Gastrocnemius medialis (tissue), 4 donors: ENCODE data around the gene MTFP1. TPM values are rescaled to one million over a fixed set of nuclear protein-coding genes. Genes with fewer than 3 reads are reported as not detected.
A peak's percentile ranks its signal among the peaks of the same experiment; 100 is the strongest.

ENCODE experiments used
- ATAC-seq, 2 donors: fragments of 150-250 bp; one replicate each; pipeline ENCODE4 v1.9.1; 2016
- DNase-seq, 2 donors: peaks; one replicate each; pipeline ENCODE4 v3.0.0-alpha.2; 2019
- H3K27ac ChIP-seq, 4 donors: fragments of 200-600 bp; sonication (generic); 1 replicate in 1 of 4; 2 replicates in 3 of 4; pipeline ENCODE4 v1.5.1; 2016 to 2018; ENCODE audit warnings: mild to moderate bottlenecking in 2 of 4, moderate library complexity in 1 of 4
- H3K27me3 ChIP-seq, 3 donors: fragments of 200-600 bp; sonication (generic) in 2 of 3; 1 replicate in 1 of 3; 2 replicates in 2 of 3; pipeline versions ENCODE4 v1.5.1 to v1.6.0; 2016 to 2019; ENCODE audit warnings: mild to moderate bottlenecking in 1 of 3, moderate library complexity in 1 of 3
- H3K36me3 ChIP-seq, 2 donors: fragments of 200-600 bp; sonication (generic) in 1 of 2; one replicate each; pipeline ENCODE4 v1.5.1; 2017 to 2018
- H3K4me1 ChIP-seq, 2 donors: fragments of 200-600 bp; sonication (generic) in 1 of 2; one replicate each; pipeline ENCODE4 v1.5.1; 2016 to 2017; ENCODE audit warnings: mild to moderate bottlenecking in 2 of 2
- H3K4me3 ChIP-seq, 4 donors: fragments of 200-600 bp; sonication (generic) in 3 of 4; 1 replicate in 1 of 4; 2 replicates in 3 of 4; pipeline ENCODE4 v1.5.1; 2016 to 2019; ENCODE audit warnings: mild to moderate bottlenecking in 2 of 4
- H3K9me3 ChIP-seq, 3 donors: fragments of 200-600 bp; sonication (generic) in 2 of 3; 1 replicate in 1 of 3; 2 replicates in 2 of 3; pipeline ENCODE4 v1.5.1; 2016 to 2019
- CTCF ChIP-seq, 5 experiments: fragments of 450-650 bp in 3 of 5; fragments of 200-600 bp in 2 of 5; sonication (generic) in 2 of 5; IDR thresholded peaks in 4 of 5; conservative IDR thresholded peaks in 1 of 5; 1 replicate in 4 of 5; 2 replicates in 1 of 5; pipeline ENCODE4 v1.5.1; 2016 to 2019; ENCODE audit warnings: antibody characterized with exemption in 5 of 5, mild to moderate bottlenecking in 3 of 5, moderate library complexity in 3 of 5
- POLR2A ChIP-seq, 2 donors: fragments of 450-650 bp; IDR thresholded peaks; one replicate each; pipeline ENCODE4 v1.6.1; 2017; ENCODE audit warnings: antibody characterized with exemption in 2 of 2, mild to moderate bottlenecking in 2 of 2, moderate library complexity in 2 of 2
- in situ Hi-C, 4 donors: fragments of 200-750 bp; cut with MboI; loops; one replicate each; pipeline versions ENCODE4 v1.15.0 to v1.8.0; 2017; ENCODE audit warnings: low sequenced_read_pairs in 4 of 4
- intact Hi-C: fragments of 100-400 bp; cut with DNase I; formaldehyde crosslinking; loops from one replicate; pipeline ENCODE4 v1.15.1; 2023; ENCODE audit warnings: low total_unique reads
- total RNA-seq, 4 donors: library from RNA; depleted of rRNA; stranded (reverse); fragments of >200 nt; gene quantifications; one replicate each; pipeline versions ENCODE4 v1.1.0 to v1.2.3, GENCODE V29; 2016

MTFP1 gene, protein sequence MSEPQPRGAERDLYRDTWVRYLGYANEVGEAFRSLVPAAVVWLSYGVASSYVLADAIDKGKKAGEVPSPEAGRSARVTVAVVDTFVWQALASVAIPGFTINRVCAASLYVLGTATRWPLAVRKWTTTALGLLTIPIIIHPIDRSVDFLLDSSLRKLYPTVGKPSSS
- total RNA-seq, result 10 to 100 TPM; 15.9 to 57.7 (median 44.5) TPM

GRCh38 chr22:30425616-30426387 lies at the start of gene MTFP1:
Gene MTFP1 (plus strand): TSS chr22:30425768. CDS start chr22:30425880, 112 bp downstream.
- peak within 1 kb of the TSS; percentile 92 to 100 (median 99) for H3K27ac ChIP-seq
- TF ChIP-seq CTCF (IDR thresholded peaks at IDR 0.05 in 4 of 5, conservative IDR thresholded peaks at IDR 0.05 in 1 of 5) (peak in 2 of 5 experiments; percentile 20 to 22), POLR2A (IDR thresholded peaks at IDR 0.05) (peak in 1 of 2 donors; percentile 28)
- intact Hi-C loops, result loop anchor here (1.0 to 10.0 kb wide), 2 partner anchors 35 to 269 kb away; partner anchors contain the start of gene OSBP2
- H3K36me3 ChIP-seq, result no peaks in the 10 kb centered on the region
- H3K4me3 ChIP-seq, result peak within 1 kb of the TSS; percentile 60 to 96 (median 78)
- ATAC-seq (no peak), DNase-seq (peak; percentile 8 to 43)
- H3K27me3 ChIP-seq, result no peaks in the 10 kb centered on the region
- no peaks in the 10 kb centered on the region for H3K9me3 ChIP-seq
- peaks cover 31 to 32% of the 10 kb centered on the region in 2 donors for H3K4me1 ChIP-seq
- in situ Hi-C loops, result no loop called here

GRCh38 chr22:30380011-30380410 lies 45.6 kb upstream of the MTFP1 start:
- Histone ChIP-seq H3K36me3 (peaks cover 0 to 57% of the 10 kb centered on the region in 2 donors), H3K4me3 (no peak overlapping the region), H3K27me3 (no peaks in the 10 kb centered on the region), H3K27ac (no peak overlapping the region), H3K9me3 (no peaks in the 10 kb centered on the region), H3K4me1 (no peaks in the 10 kb centered on the region)
- DNase-seq, result no peak
- TF ChIP-seq CTCF (IDR thresholded peaks at IDR 0.05 in 4 of 5, conservative IDR thresholded peaks at IDR 0.05 in 1 of 5) (no peak), POLR2A (IDR thresholded peaks at IDR 0.05) (no peak)
- intact Hi-C loops, result no loop called here
- no peak for ATAC-seq
- in situ Hi-C loops, result loop anchor here (10.0 to 25.0 kb wide), 3 partner anchors 95 to 268 kb away; partner anchors contain the start of genes CASTOR1 (in 1 of the 4) and OSM (in 1 of the 4)

- no peak overlapping the region for H3K4me3 ChIP-seq
- peaks cover under 1 to 2% of the 10 kb centered on the region in 2 donors for H3K4me1 ChIP-seq
- ATAC-seq, result no peak
- no peak for DNase-seq
- no peaks in the 10 kb centered on the region for H3K9me3 ChIP-seq
- no peak for TF ChIP-seq POLR2A (IDR thresholded peaks at IDR 0.05)
- no peak for TF ChIP-seq CTCF (IDR thresholded peaks at IDR 0.05 in 4 of 5, conservative IDR thresholded peaks at IDR 0.05 in 1 of 5)
- no peaks in the 10 kb centered on the region for H3K27me3 ChIP-seq
- intact Hi-C loops, result no loop called here
- in situ Hi-C loops, result loop anchor here (10.0 to 25.0 kb wide), 3 partner anchors 96 to 269 kb away; partner anchors contain the start of genes CASTOR1 (in 1 of the 4) and OSM (in 1 of the 4)
- H3K36me3 ChIP-seq, result peaks cover 0 to 57% of the 10 kb centered on the region in 2 donors
- H3K27ac ChIP-seq, result no peak overlapping the region
These were observed 44.3 kb upstream of the MTFP1 start for GRCh38 chr22:30381264-30381663.

DNA sequence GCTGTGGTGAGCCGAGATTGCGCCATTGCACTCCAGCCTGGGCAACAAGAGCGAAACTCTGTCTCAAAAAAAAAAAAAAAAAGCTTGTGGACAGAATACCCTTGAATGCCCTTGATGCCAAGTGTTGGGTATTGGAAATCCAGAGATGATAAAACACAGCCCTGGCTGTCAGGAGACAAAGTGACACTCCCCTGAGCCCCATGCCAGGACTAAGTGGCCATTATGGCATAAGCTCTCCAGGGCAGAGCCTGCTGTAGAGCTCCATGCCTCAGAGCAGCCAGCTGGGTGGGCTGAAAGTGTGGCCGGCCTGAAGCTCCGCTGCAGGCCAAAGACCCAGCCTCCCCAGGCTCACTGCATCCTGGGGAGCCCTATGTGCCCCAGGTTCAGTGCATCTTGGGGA lies 43.2 kb upstream of the MTFP1 start:
- Histone ChIP-seq H3K9me3 (no peaks in the 10 kb centered on the region), H3K4me3 (no peak overlapping the region), H3K27me3 (no peaks in the 10 kb centered on the region), H3K4me1 (peaks cover 7% of the 10 kb centered on the region in 2 donors), H3K36me3 (peaks cover 0 to 53% of the 10 kb centered on the region in 2 donors), H3K27ac (no peak overlapping the region)
- intact Hi-C loops, result no loop called here
- in situ Hi-C loops, result loop anchor here (10.0 to 25.0 kb wide), 3 partner anchors 98 to 270 kb away; partner anchors contain the start of genes CASTOR1 (in 1 of the 4) and OSM (in 1 of the 4)
- TF ChIP-seq CTCF (IDR thresholded peaks at IDR 0.05 in 4 of 5, conservative IDR thresholded peaks at IDR 0.05 in 1 of 5), result no peak
- DNase-seq (no peak), ATAC-seq (no peak)
